HEK293 (cell line): ENCODE data around the gene GCC2.

ENCODE experiments used
- CTCF ChIA-PET: fragments of 350-600 bp; formaldehyde crosslinking; extraction: SDS; loops from one replicate; lab custom pipeline; 2021; ENCODE audit warnings: antibody characterized with exemption; lab: Yijun Ruan, JAX
- POLR2A ChIA-PET: fragments of 300-600 bp; formaldehyde crosslinking; extraction: SDS; loops from one replicate; lab custom pipeline; 2020; ENCODE audit warnings: antibody characterized with exemption, inconsistent platforms; lab: Yijun Ruan, JAX
- H3K27ac ChIP-seq: fragments of 200-500 bp; sonication (Bioruptor generic); 2 replicates; pipeline ENCODE4 v1.5.1; 2014; ENCODE audit warnings: low read depth, low read length, control low read depth, inconsistent platforms; ENCODE audit errors: extremely low read depth
- H3K36me3 ChIP-seq, 2 experiments: fragments of 200-500 bp in 1 of 2; sonication (Bioruptor generic) in 1 of 2; 1 replicate in 1 of 2; 2 replicates in 1 of 2; pipeline ENCODE4 v1.5.1; 2014 to 2017; ENCODE audit warnings: inconsistent platforms in 2 of 2, low read length in 2 of 2; ENCODE audit not compliant: control insufficient read depth in 2 of 2, insufficient read depth in 1 of 2
- H3K4me1 ChIP-seq: fragments of 200-500 bp; sonication (Bioruptor generic); 2 replicates; pipeline ENCODE4 v1.5.1; 2014; ENCODE audit warnings: mild to moderate bottlenecking, low read length, inconsistent platforms; ENCODE audit not compliant: control insufficient read depth, insufficient read depth
- H3K4me3 ChIP-seq: 2 replicates; pipeline ENCODE4 v1.5.1; 2011; ENCODE audit warnings: low read depth, mild to moderate bottlenecking, control low read depth, low read length, moderate library complexity
- H3K9me3 ChIP-seq: fragments of 200-500 bp; sonication (Bioruptor generic); 2 replicates; pipeline ENCODE4 v1.5.1; 2014; ENCODE audit warnings: low read depth, low read length, inconsistent platforms; ENCODE audit not compliant: control insufficient read depth, insufficient read depth
- HOXC10 ChIP-seq: sonication (generic); formaldehyde crosslinking; IDR thresholded peaks from 2 replicates; pipeline ENCODE4 v1.8.1; 2023; ENCODE audit warnings: mild to moderate bottlenecking, missing genetic modification reagents
- RBAK ChIP-seq: fragments of 450-650 bp; formaldehyde crosslinking; IDR thresholded peaks from 2 replicates; pipeline ENCODE4 v1.5.1; 2016; ENCODE audit warnings: missing biosample characterization, missing genetic modification characterization
- TCF7L2 ChIP-seq: IDR thresholded peaks from 2 replicates; pipeline ENCODE4 v1.6.1; 2011; ENCODE audit warnings: low read depth, mild to moderate bottlenecking, inconsistent platforms, low read length, moderate library complexity, borderline replicate concordance
- ZBTB17 ChIP-seq: fragments of 450-650 bp; formaldehyde crosslinking; IDR thresholded peaks from 2 replicates; pipeline ENCODE4 v1.5.1; 2016; ENCODE audit warnings: missing biosample characterization, missing genetic modification characterization
- ZNF114 ChIP-seq: fragments of 450-650 bp; formaldehyde crosslinking; IDR thresholded peaks from 2 replicates; pipeline ENCODE4 v1.5.0; 2017; ENCODE audit warnings: missing biosample characterization, missing genetic modification characterization
- ZNF133 ChIP-seq: fragments of 450-650 bp; formaldehyde crosslinking; IDR thresholded peaks from 2 replicates; pipeline ENCODE4 v1.5.1; 2016; ENCODE audit warnings: missing biosample characterization, missing genetic modification characterization
- ZNF138 ChIP-seq: fragments of 450-650 bp; formaldehyde crosslinking; IDR thresholded peaks from 2 replicates; pipeline ENCODE4 v1.5.1; 2016; ENCODE audit warnings: missing biosample characterization, missing genetic modification characterization, borderline replicate concordance
- ZNF146 ChIP-seq: fragments of 450-650 bp; formaldehyde crosslinking; IDR thresholded peaks from 2 replicates; pipeline ENCODE4 v1.5.1; 2016; ENCODE audit warnings: missing biosample characterization, missing genetic modification characterization
- ZNF239 ChIP-seq: fragments of 450-650 bp; formaldehyde crosslinking; IDR thresholded peaks from 2 replicates; pipeline ENCODE4 v1.5.1; 2016; ENCODE audit warnings: missing biosample characterization, missing genetic modification characterization
- ZNF24 ChIP-seq: fragments of 450-650 bp; formaldehyde crosslinking; IDR thresholded peaks from 2 replicates; pipeline ENCODE4 v1.5.1; 2016; ENCODE audit warnings: missing biosample characterization, missing genetic modification characterization
- ZNF292 ChIP-seq: fragments of 450-650 bp; formaldehyde crosslinking; IDR thresholded peaks from 2 replicates; pipeline ENCODE4 v1.5.1; 2016; ENCODE audit warnings: low read depth, missing biosample characterization, missing genetic modification characterization, borderline replicate concordance
- ZNF366 ChIP-seq: fragments of 450-650 bp; formaldehyde crosslinking; conservative IDR thresholded peaks from 2 replicates; pipeline ENCODE4 v1.5.1; 2016; ENCODE audit warnings: missing biosample characterization, missing genetic modification characterization
- TF ChIP-seq, protein P1 (sequence below): fragments of 450-650 bp; formaldehyde crosslinking; IDR thresholded peaks from 2 replicates; pipeline ENCODE4 v1.5.1; 2016; ENCODE audit warnings: missing biosample characterization, missing genetic modification characterization, borderline replicate concordance
- TF ChIP-seq, protein P2 (sequence below): fragments of 450-650 bp; formaldehyde crosslinking; IDR thresholded peaks from 2 replicates; pipeline ENCODE4 v1.5.1; 2016; ENCODE audit warnings: missing biosample characterization, missing genetic modification characterization, borderline replicate concordance
- TF ChIP-seq, protein P3 (sequence below): fragments of 450-650 bp; formaldehyde crosslinking; conservative IDR thresholded peaks from 2 replicates; pipeline ENCODE4 v1.5.1; 2016; ENCODE audit warnings: low read depth, missing biosample characterization, missing genetic modification characterization
- TF ChIP-seq, protein P4 (sequence below): fragments of 450-650 bp; formaldehyde crosslinking; IDR thresholded peaks from 2 replicates; pipeline ENCODE4 v1.5.1; 2016; ENCODE audit warnings: missing biosample characterization, missing genetic modification characterization

Gene GCC2

DNA sequence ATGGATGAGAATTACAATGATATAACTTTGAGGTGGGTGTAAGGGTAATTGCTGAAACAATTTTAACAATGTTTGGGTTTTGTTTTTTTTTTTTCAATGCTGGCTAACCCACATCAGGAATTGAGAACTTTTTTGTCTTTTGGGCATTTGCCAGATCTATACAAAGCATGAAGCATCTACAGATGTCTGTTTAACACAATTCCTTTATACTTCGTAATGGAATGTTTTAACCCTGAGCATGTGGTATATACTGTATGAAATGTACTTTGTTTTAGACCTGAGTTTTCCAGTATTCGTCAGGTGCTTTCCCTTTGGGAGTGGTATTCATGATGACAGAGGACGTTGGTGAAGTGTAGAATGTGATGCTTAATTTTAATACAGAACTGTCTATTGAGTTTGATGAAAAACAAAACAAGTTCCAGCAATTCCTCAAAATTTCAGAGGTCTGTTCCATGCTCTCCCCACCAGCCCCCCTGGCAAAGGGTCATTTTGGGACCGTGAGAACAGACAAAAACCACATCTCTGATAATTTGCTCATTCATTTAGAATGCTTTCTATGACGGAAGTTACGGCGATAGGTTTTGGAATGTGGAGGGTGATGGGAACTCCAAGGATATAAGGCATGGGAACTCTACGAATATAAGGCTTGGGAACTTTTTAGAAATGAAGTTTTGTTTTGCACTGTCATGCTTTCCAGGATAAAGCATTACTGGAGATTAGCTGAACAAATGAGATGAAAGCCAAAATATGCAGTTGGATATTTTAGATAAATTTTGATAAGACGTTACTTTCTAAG, 99.4 kb downstream of the GCC2 start:
- H3K36me3 ChIP-seq, result no peaks in the 10 kb centered on the region
- H3K9me3 ChIP-seq, result no peaks in the 10 kb centered on the region
- TF ChIP-seq, protein P1, sequence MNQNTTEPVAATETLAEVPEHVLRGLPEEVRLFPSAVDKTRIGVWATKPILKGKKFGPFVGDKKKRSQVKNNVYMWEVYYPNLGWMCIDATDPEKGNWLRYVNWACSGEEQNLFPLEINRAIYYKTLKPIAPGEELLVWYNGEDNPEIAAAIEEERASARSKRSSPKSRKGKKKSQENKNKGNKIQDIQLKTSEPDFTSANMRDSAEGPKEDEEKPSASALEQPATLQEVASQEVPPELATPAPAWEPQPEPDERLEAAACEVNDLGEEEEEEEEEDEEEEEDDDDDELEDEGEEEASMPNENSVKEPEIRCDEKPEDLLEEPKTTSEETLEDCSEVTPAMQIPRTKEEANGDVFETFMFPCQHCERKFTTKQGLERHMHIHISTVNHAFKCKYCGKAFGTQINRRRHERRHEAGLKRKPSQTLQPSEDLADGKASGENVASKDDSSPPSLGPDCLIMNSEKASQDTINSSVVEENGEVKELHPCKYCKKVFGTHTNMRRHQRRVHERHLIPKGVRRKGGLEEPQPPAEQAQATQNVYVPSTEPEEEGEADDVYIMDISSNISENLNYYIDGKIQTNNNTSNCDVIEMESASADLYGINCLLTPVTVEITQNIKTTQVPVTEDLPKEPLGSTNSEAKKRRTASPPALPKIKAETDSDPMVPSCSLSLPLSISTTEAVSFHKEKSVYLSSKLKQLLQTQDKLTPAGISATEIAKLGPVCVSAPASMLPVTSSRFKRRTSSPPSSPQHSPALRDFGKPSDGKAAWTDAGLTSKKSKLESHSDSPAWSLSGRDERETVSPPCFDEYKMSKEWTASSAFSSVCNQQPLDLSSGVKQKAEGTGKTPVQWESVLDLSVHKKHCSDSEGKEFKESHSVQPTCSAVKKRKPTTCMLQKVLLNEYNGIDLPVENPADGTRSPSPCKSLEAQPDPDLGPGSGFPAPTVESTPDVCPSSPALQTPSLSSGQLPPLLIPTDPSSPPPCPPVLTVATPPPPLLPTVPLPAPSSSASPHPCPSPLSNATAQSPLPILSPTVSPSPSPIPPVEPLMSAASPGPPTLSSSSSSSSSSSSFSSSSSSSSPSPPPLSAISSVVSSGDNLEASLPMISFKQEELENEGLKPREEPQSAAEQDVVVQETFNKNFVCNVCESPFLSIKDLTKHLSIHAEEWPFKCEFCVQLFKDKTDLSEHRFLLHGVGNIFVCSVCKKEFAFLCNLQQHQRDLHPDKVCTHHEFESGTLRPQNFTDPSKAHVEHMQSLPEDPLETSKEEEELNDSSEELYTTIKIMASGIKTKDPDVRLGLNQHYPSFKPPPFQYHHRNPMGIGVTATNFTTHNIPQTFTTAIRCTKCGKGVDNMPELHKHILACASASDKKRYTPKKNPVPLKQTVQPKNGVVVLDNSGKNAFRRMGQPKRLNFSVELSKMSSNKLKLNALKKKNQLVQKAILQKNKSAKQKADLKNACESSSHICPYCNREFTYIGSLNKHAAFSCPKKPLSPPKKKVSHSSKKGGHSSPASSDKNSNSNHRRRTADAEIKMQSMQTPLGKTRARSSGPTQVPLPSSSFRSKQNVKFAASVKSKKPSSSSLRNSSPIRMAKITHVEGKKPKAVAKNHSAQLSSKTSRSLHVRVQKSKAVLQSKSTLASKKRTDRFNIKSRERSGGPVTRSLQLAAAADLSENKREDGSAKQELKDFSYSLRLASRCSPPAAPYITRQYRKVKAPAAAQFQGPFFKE (tag by site-specific recombination), result no peak
- TF ChIP-seq ZNF138 (tag by site-specific recombination) (no peak), ZNF239 (tag by site-specific recombination) (no peak), ZNF114 (tag by site-specific recombination) (no peak), ZNF24 (tag by site-specific recombination) (no peak), ZBTB17 (no peak), ZNF133 (tag by site-specific recombination) (no peak), ZNF292 (no peak), ZNF146 (no peak), RBAK (tag by site-specific recombination) (no peak), ZNF366 (tag by site-specific recombination) (no peak), HOXC10 (CRISPR knock-in tag) (no peak), TCF7L2 (no peak)
- TF ChIP-seq, protein P2, sequence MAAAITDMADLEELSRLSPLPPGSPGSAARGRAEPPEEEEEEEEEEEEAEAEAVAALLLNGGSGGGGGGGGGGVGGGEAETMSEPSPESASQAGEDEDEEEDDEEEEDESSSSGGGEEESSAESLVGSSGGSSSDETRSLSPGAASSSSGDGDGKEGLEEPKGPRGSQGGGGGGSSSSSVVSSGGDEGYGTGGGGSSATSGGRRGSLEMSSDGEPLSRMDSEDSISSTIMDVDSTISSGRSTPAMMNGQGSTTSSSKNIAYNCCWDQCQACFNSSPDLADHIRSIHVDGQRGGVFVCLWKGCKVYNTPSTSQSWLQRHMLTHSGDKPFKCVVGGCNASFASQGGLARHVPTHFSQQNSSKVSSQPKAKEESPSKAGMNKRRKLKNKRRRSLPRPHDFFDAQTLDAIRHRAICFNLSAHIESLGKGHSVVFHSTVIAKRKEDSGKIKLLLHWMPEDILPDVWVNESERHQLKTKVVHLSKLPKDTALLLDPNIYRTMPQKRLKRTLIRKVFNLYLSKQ (tag by site-specific recombination), result no peak
- TF ChIP-seq, protein P3, sequence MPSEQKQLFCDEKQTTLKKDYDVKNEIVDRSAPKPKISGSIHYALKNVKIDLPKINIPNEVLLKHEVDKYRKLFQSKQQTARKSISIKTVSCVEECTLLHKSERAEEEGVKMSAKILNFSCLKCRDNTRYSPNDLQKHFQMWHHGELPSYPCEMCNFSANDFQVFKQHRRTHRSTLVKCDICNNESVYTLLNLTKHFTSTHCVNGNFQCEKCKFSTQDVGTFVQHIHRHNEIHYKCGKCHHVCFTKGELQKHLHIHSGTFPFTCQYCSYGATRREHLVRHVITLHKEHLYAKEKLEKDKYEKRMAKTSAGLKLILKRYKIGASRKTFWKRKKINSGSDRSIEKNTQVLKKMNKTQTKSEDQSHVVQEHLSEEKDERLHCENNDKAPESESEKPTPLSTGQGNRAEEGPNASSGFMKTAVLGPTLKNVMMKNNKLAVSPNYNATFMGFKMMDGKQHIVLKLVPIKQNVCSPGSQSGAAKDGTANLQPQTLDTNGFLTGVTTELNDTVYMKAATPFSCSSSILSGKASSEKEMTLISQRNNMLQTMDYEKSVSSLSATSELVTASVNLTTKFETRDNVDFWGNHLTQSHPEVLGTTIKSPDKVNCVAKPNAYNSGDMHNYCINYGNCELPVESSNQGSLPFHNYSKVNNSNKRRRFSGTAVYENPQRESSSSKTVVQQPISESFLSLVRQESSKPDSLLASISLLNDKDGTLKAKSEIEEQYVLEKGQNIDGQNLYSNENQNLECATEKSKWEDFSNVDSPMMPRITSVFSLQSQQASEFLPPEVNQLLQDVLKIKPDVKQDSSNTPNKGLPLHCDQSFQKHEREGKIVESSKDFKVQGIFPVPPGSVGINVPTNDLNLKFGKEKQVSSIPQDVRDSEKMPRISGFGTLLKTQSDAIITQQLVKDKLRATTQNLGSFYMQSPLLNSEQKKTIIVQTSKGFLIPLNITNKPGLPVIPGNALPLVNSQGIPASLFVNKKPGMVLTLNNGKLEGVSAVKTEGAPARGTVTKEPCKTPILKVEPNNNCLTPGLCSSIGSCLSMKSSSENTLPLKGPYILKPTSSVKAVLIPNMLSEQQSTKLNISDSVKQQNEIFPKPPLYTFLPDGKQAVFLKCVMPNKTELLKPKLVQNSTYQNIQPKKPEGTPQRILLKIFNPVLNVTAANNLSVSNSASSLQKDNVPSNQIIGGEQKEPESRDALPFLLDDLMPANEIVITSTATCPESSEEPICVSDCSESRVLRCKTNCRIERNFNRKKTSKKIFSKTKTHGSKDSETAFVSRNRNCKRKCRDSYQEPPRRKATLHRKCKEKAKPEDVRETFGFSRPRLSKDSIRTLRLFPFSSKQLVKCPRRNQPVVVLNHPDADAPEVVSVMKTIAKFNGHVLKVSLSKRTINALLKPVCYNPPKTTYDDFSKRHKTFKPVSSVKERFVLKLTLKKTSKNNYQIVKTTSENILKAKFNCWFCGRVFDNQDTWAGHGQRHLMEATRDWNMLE, result no peak
- TF ChIP-seq, protein P4, sequence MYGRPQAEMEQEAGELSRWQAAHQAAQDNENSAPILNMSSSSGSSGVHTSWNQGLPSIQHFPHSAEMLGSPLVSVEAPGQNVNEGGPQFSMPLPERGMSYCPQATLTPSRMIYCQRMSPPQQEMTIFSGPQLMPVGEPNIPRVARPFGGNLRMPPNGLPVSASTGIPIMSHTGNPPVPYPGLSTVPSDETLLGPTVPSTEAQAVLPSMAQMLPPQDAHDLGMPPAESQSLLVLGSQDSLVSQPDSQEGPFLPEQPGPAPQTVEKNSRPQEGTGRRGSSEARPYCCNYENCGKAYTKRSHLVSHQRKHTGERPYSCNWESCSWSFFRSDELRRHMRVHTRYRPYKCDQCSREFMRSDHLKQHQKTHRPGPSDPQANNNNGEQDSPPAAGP, result no peak
- CTCF ChIA-PET, result interaction anchor here (1.2 kb wide), 1 partner anchor 197 kb away, joined by 3 read pairs; no protein-coding TSS in a partner anchor
- no peak overlapping the region for H3K27ac ChIP-seq
- POLR2A ChIA-PET, result no interaction called here
- H3K4me1 ChIP-seq, result peaks cover 9% of the 10 kb centered on the region; the same call in 1 of the 2 replicates
- no peak overlapping the region for H3K4me3 ChIP-seq
